Uterine smooth muscle cell (primary cell): ENCODE results near the gene FNDC11. TPM values are rescaled to one million over a fixed set of nuclear protein-coding genes. Genes with fewer than 3 reads are reported as not detected.

Experiments used
- total RNA-seq: library from RNA; depleted of rRNA; stranded (reverse); fragments of >200 nt; gene quantifications from 2 replicates; pipeline ENCODE4 v1.2.3, GENCODE V29; 2014

The FNDC11 gene, protein sequence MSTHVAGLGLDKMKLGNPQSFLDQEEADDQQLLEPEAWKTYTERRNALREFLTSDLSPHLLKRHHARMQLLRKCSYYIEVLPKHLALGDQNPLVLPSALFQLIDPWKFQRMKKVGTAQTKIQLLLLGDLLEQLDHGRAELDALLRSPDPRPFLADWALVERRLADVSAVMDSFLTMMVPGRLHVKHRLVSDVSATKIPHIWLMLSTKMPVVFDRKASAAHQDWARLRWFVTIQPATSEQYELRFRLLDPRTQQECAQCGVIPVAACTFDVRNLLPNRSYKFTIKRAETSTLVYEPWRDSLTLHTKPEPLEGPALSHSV
- 0.66 and 2.4 TPM in 2 replicates for total RNA-seq

DNA sequence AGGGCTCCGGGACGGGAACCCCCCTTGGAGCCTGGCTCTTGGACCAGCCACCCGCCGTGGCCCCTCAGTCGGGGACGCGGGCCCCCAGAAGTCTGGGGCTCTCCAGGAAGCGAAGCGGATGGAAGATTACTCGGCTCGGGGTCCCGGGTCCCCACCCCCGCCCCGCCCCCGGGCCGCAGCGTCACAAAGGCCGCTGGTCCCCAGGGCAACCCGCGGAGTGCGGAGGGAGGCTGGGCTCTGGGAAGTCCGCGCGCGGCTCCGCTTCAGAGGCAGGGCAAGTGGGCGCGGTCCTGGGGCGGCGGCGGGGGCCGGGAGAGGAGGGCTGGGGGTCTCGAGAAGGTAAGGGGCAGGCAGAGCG, at the start of gene FNDC11:
TSS of gene FNDC11 (plus strand) at position 227 of the 358 bp plus-strand sequence. CDS start 1,505 bp downstream, outside the sequence.

DNA sequence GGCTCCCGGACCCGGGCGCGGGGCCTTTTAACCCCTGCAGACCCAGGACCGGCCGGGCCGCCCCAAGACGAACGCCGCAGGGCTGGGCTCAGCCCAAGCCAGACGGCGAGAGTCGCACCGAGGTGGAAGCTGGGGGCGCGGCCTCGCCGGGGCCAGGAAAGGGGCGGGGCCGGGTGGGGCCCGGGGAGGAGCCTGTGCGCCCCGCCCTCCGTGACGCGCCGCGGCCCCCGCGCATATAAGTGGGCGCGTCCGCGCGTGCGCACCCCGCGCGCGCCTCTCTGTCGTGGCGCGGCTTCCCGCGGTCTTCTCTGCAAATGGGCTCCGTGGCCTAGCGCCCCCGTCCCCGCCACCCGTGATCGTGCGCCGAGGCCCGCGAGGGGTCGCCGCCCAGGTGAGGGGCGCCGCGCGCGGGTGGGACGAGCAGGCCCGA, 33.4 kb upstream of the FNDC11 start, which contains the start of gene PPDPF:
TSS of gene PPDPF (plus strand) at position 262 of the 430 bp plus-strand sequence. CDS start 544 bp downstream, outside the sequence.

DNA sequence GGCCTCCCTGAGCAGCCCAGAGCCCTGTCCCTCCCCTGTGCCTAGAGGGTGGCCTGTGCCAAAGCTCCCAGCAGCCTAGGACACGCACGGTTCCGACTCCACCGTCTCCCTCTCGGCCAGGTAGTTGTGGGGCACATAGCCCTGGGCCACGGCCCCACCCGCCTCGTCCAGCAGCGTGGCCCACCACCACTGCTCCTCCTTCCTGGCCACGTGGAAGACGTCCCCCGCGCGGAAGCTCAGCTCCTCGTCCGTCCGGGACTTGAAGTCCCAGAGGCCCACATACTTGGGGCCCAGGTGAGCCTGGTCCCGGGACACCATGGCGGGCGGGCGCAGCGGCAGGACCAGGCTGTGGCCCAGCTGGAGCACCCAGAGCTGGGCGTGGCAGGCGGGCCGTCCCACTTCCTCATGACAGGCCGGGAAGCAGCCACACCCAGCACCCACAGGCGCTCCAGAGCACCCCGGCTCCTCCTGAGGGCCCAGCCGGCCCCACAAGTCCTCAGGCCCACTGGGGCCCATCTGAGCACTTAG, 16.9 kb upstream of the FNDC11 start, which contains the start of gene PTK6:
TSS of gene PTK6 (minus strand) at position 380 of the 528 bp plus-strand sequence. CDS start at position 318, 62 bp downstream.

DNA sequence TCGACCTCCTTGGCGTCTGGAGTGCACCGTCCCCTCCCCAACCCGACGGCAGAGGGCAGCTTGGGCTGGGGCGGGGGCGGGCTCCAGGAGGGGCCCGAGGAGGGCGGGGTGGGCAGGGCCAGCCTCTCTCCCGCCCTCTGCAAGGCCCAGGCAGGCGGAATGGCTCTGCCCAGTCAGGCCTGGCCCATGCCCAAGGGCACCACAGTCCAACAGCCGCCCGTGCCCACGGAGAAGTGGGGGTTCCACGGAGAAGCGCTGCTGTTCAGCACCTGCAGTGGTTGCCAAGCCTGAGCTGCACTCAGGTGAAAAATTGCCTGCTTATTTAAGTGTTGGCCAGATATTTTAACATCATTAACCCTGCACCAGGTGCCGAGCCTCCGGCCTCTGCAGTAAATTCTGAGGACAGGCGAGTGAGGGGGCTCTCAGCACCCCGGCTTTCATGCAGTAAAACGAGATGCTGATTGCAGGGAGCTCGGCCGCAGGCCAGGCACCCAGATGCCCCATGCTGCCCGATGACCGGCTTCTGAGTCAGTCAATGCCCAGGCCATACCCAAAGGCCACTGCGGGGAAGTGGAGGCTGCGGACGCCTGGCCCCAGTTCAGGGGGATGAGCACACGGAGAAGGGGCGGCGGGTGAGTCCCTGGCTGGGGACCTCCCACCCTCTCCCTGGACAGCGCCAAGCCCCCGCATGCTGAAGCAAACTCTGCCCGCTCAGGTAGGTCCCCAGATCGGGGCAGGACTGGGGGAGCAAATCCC, 6.1 kb upstream of the FNDC11 start, which contains the start of gene SRMS:
TSS of gene SRMS (minus strand) at position 25 of the 756 bp plus-strand sequence. CDS start 286 bp downstream, outside the sequence.

DNA sequence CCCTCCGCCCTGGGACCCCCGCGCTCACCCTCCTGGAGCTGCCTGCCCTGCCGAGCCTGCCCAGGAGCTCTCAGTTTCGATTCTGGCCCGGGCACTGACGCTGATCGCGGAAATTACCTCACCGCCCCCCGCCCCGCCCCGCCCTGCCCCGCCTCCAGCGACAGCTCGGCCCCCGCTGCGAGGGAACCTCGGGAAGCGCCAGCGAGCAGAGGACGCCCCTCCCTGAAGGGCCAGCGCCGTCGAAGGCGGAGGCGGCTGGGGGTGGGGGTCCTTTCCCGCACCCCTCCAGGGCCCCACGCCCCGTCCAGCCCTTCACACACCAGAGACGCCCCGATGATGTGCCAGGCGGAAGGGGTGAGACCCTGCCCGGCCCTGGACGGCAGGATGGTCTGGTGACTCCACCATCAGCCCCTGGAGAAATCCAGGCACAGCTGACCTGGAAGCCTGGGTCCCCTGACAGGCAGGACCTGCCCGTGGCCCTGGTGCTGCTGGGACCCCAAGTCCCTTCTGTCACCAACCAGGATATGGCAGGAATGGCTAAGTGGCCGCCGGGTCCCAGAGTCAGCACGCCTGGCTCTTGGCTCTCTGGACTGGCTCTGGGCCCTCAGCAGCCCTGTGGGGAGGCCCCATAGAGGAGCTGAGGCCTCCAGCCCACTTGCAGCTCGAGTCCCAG, 20.3 kb downstream of the FNDC11 start, which contains the start of gene HELZ2:
TSS of gene HELZ2 (minus strand) at position 84 of the 673 bp plus-strand sequence. CDS start 1,854 bp downstream, outside the sequence.

Other genes with a start within 250 kb of the FNDC11 start
- not detected in 2 replicates for gene CHRNA4, start 192.8 kb upstream of the FNDC11 start, total RNA-seq
- gene KCNQ2, start 81.5 kb upstream of the FNDC11 start, total RNA-seq: not detected in 2 replicates
- gene EEF1A2, start 55.1 kb upstream of the FNDC11 start, total RNA-seq: 0.33 and 1.9 TPM in 2 replicates
- gene PPDPF, start 33.4 kb upstream of the FNDC11 start, total RNA-seq: 22.7 and 36.0 TPM in 2 replicates
- 0.11 and 0.12 TPM in 2 replicates for gene PTK6, start 16.8 kb upstream of the FNDC11 start, total RNA-seq
- not detected in 2 replicates for gene SRMS, start 6.4 kb upstream of the FNDC11 start, total RNA-seq
- 46.2 and 48.4 TPM in 2 replicates for gene HELZ2, start 20.1 kb downstream of the FNDC11 start, total RNA-seq
- gene GMEB2, start 72.9 kb downstream of the FNDC11 start, total RNA-seq: 11.1 and 11.7 TPM in 2 replicates
- gene STMN3, start 99.3 kb downstream of the FNDC11 start, total RNA-seq: 18.9 and 43.9 TPM in 2 replicates
- 15.9 and 31.5 TPM in 2 replicates for gene RTEL1, start 104.2 kb downstream of the FNDC11 start, total RNA-seq
- gene TNFRSF6B, start 142.5 kb downstream of the FNDC11 start, total RNA-seq: 57.4 and 110 TPM in 2 replicates
- 43.7 and 61.0 TPM in 2 replicates for gene ARFRP1, start 153.8 kb downstream of the FNDC11 start, total RNA-seq
- 23.4 and 31.4 TPM in 2 replicates for gene ZGPAT, start 153.9 kb downstream of the FNDC11 start, total RNA-seq
- gene LIME1, start 182.5 kb downstream of the FNDC11 start, total RNA-seq: 5.2 and 7.0 TPM in 2 replicates
- 32.0 and 35.4 TPM in 2 replicates for gene SLC2A4RG, start 185.6 kb downstream of the FNDC11 start, total RNA-seq